Bronchial epithelial cell (primary cell): ENCODE measurements around the gene SMAGP. TPM values are rescaled to one million over a fixed set of nuclear protein-coding genes. Genes with fewer than 3 reads are reported as not detected.
A peak's percentile ranks its signal among the peaks of the same experiment; 100 is the strongest.

Experiments used
- DNase-seq: peaks from one replicate; pipeline ENCODE4 v3.0.0-alpha.2; 2010; ENCODE audit warnings: low read depth
- FAIRE-seq: peaks from 2 replicates; lab custom pipeline; 2011; peaks lifted over from hg19 to GRCh38; lab: Jason Lieb, UNC
- H3K27me3 ChIP-seq: 2 replicates; pipeline ENCODE4 v1.5.1; 2011; ENCODE audit warnings: low read length; ENCODE audit not compliant: control insufficient read depth, insufficient read depth
- H3K36me3 ChIP-seq: 2 replicates; pipeline ENCODE4 v1.5.1; 2011; ENCODE audit warnings: low read length; ENCODE audit not compliant: control insufficient read depth, insufficient read depth
- H3K4me3 ChIP-seq: 2 replicates; pipeline ENCODE4 v1.5.1; 2011; ENCODE audit warnings: mild to moderate bottlenecking, low read depth, low read length, control low read depth
- CTCF ChIP-seq: IDR thresholded peaks from 2 replicates; pipeline ENCODE4 v1.5.1; 2011; ENCODE audit warnings: mild to moderate bottlenecking, moderate library complexity, low read length, control low read depth, inconsistent platforms; ENCODE audit not compliant: insufficient read depth, severe bottlenecking
- total RNA-seq: library from RNA; depleted of rRNA; stranded (reverse); fragments of >200 nt; gene quantifications from 2 replicates; pipeline ENCODE4 v1.2.1, GENCODE V29; 2014

SMAGP gene
- total RNA-seq, 1 donor from 2014 or later, result 7.4 TPM

GRCh38 chr12:51247523-51248206 is 22.6 kb downstream of the SMAGP start:
- no peak for TF ChIP-seq CTCF
- no peak overlapping the region for H3K4me3 ChIP-seq
- peaks cover 11% of the 10 kb centered on the region for H3K36me3 ChIP-seq
- H3K27me3 ChIP-seq, result no peaks in the 10 kb centered on the region
- DNase-seq, result no peak
- FAIRE-seq, result no peak

GRCh38 chr12:51246254-51246853 is 23.9 kb downstream of the SMAGP start:
- no peak overlapping the region for H3K4me3 ChIP-seq
- H3K27me3 ChIP-seq, result no peaks in the 10 kb centered on the region
- no peak for TF ChIP-seq CTCF
- DNase-seq (peak; percentile 30), FAIRE-seq (no peak)
- peaks cover 18% of the 10 kb centered on the region for H3K36me3 ChIP-seq

GRCh38 chr12:51245476-51246253 is 24.6 kb downstream of the SMAGP start:
- H3K36me3 ChIP-seq, result peaks cover 23% of the 10 kb centered on the region
- no peak for TF ChIP-seq CTCF
- no peaks in the 10 kb centered on the region for H3K27me3 ChIP-seq
- H3K4me3 ChIP-seq, result no peak overlapping the region
- no peak for DNase-seq
- FAIRE-seq, result no peak

- TF ChIP-seq CTCF, result no peak
- no peak for FAIRE-seq
- Histone ChIP-seq H3K4me3 (no peak overlapping the region), H3K36me3 (peaks cover 27% of the 10 kb centered on the region), H3K27me3 (no peaks in the 10 kb centered on the region)
- no peak for DNase-seq
Observed at GRCh38 chr12:51244269-51244668, 25.9 kb downstream of the SMAGP start.

GRCh38 chr12:51242876-51243275 is 27.3 kb downstream of the SMAGP start:
- H3K27me3 ChIP-seq, result no peaks in the 10 kb centered on the region
- TF ChIP-seq CTCF, result no peak
- no peak overlapping the region for H3K4me3 ChIP-seq
- H3K36me3 ChIP-seq, result peaks cover 27% of the 10 kb centered on the region
- no peak for DNase-seq
- FAIRE-seq, result no peak
